Stimulated activated CD8-positive, alpha-beta memory T cell treated with anti-CD3 and anti-CD28 coated beads, Interleukin-2, amount 100 ng/mL, for 48 hours (primary cell): Measurements from ENCODE around the gene SLFN11.
"Not testable (repeated sequence)": the region's sequence is repeated elsewhere in the genome, so short reads cannot be mapped to it uniquely, and the experiment has no call there.

Experiments
- DNase-seq, 2 donors: peaks; one replicate each; pipeline ENCODE4 v3.0.0-alpha.2; 2020; ENCODE audit warnings: low read depth in 2 of 2

Gene SLFN11

DNA sequence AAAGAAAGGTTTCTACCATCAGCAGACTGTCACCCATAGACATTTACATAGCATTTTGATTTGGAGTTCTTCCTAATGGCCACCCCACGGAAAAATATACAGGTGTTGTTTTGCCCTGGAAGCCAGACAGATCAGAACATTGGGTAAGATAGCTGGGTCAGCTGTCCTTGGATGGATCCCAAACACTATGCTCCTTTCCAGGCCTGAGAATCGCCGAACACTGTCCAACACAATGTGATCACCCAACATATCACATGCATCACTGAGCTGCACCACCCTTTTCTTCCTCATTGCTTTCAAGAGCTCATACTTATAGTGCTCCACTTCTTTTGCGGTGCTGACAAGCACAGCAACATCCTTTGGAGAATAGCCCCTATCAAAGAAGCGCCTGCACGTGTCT, 21.1 kb downstream of the SLFN11 start:
- DNase-seq, result no peak

DNA sequence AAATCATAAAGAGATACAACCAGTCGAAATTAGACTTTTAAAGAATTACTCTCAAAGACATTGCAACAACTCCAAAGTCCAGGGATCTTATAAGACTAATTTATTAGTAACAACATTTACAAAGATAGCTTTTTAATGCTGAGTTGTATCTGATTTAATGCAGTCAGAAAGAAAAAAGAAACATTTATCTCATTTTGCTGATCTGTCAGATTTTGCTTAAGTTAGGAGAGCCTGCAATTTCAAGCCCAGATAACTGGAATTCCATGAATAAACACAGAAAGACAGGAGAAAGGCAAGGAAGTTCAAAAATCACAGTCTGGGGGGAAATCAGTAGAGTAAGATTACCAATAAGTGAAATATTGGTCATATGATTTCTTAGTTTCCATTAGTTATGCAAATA, 22.9 kb downstream of the SLFN11 start:
- no peak for DNase-seq

- no peak for DNase-seq
These were observed 27.3 kb downstream of the SLFN11 start for GRCh38 chr17:35345926-35346771.

- DNase-seq, result no peak
These were observed 27.9 kb downstream of the SLFN11 start for GRCh38 chr17:35345445-35345925.

DNA sequence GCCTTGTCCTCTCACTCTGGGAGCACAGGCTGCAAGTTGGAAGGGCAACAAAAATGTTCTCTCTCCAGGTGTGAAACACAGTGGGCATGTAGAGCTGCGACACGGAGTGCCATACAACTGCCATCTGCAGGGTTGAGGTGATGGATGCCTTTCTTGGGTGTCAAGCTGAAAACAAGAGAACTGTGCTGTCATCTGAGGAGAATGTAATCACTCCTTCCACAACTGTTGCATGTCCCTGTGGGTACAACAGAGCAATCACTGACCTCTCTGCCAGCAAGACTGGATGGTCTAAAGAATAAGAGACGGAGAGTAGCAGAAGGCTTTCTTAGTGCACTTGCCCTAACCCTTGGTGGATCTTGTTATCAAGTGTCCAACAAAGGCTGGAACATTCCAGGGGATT, 29.2 kb downstream of the SLFN11 start:
- no peak for DNase-seq

- no peak for DNase-seq
These were observed 31.1 kb downstream of the SLFN11 start for GRCh38 chr17:35342276-35342675.

- DNase-seq, result no peak
These were observed 31.9 kb downstream of the SLFN11 start for GRCh38 chr17:35341411-35341992.

DNA sequence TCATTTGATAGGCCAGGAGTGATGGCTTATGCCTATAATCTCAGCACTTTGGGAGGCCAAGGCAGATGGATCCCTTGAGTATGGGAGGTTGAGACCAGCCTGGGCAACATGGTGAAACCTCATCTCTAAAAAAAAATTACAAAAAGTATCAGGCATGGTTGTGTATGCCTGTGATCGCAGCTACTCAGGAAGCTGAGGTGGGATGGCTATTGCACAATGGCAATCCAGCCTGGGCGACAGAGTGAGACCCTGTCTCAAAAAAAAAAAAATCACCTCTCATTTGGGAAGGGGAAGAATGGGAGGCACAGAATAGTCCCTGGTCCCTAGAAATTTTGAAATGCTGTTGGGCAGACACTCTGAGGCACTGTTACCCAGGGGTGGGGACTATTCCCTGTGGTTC, 35.2 kb downstream of the SLFN11 start:
- no peak for DNase-seq

- no peak for DNase-seq
These were observed 36.1 kb downstream of the SLFN11 start for GRCh38 chr17:35337364-35337763.

- not testable (repeated sequence) for DNase-seq
These were observed 39.8 kb downstream of the SLFN11 start for GRCh38 chr17:35333578-35333977.

- DNase-seq, result no peak
These were observed 50.7 kb downstream of the SLFN11 start for GRCh38 chr17:35322749-35323148.

DNA sequence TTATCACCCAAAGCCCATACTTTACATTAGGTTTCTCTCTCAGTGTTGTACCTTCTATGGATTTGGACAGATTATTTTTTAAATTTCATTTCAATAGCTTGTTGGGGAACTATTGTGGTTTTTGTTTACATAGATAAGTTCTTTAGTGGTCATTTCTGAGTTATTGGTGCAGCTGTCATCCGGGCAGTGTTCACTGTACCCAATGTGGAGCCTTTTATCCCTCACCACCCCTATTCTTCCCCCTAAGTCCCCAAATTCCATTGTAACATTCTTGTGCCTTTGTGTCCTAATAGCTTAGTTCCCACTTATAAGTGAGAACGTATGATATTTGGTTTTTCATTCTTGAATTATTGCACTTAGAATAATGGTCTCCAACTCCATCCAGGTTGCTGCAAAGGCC, 57.5 kb downstream of the SLFN11 start:
- no peak for DNase-seq

- no peak for DNase-seq
These were observed 58.1 kb downstream of the SLFN11 start for GRCh38 chr17:35315283-35315682.

DNA sequence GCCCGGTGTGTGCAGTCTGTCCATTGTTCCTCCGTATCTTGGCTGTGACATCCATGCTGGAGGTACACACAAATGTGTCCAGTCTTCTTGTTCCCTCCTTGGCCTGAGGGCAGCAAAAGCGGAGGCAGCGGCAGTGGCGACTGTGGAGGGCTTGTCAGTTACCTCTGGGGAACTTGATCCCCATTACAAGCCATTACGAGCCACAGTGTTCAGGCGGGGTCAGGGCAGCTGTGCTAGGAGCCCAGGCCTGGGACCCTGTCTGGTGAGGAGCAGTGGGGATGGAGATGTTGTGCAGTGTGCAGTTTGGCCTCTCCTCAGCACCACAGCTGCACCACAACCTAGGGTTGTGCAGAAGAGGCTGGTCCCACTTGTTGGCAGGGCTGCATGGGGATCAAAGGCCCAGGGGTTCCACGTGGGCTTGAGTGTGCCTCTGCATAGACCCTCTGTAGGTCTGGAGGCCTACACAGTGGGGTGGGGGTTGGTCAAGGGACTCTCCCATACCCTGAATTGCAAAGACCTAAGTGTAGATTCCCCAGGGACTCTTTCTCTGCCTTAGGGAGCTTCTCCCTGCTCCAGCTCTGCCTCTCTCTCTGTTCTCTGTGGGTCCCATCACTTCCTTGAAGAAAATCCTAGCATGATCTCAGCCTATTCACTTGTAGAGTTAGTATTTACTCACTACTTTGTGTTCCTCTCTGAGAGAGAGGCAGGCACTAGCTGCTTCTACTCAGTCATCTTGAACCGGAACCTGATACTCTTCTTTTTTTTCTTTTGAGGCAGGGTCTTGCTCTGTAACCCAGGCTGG, 58.8 kb downstream of the SLFN11 start:
- no peak for DNase-seq

GRCh38 chr17:35313875-35314409, 59.5 kb downstream of the SLFN11 start:
- DNase-seq, result peak in 1 of 2 donors; percentile 10

GRCh38 chr17:35312790-35313711, 60.4 kb downstream of the SLFN11 start:
- peak; percentile 51 to 72 for DNase-seq

DNA sequence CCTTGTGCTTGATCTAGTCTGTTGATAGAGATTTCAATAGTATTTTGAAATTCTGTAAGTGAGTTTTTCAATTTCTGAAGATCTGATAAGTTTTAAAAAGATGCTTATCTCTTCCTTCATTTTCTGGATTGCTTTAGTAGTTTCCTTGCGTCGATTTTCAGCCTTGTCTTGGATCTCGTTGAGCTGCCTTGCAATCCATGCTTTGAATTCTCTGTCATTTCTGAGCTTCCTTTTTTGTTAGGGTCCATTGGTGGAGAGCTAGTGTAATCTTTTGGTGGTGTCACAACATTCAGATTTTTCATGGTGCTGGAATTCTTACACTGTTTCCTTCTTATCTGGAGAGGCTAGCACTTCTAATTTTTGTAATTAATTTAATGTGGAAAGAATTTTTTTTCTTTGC, 61.1 kb downstream of the SLFN11 start:
- no peak for DNase-seq

DNA sequence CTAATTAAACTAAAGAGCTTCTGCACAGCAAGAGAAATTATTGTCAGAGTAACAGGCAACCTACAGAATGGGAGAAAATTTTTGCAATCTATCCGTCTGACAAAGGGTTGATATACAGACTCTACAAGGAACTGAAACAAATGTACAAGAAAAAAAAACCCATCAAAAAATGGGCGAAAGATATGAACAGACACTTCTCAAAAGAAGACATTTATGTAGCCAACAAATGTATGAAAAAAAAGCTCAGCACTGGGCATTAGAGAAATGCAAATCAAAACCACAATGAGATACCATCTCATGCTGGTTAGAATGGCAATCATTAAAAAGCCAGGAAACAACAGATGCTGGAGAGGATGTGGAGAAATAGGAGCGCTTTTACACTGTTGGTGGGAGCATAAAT, 64.1 kb downstream of the SLFN11 start:
- DNase-seq, result not testable (repeated sequence)
